ENCODE measurements around the gene PLPPR3. TPM values are rescaled to one million over a fixed set of nuclear protein-coding genes. Genes with fewer than 3 reads are reported as not detected.

Gene PLPPR3
- total RNA-seq, 2 donors from 2014 or later = not detected

GRCh38 chr19:813219-814151, 8.3 kb downstream of the PLPPR3 start:
- peak; percentile 10 for ATAC-seq
- DNase-seq = no peak
- intact Hi-C loops (cut with DNase I, micrococcal nuclease) = no loop called here

- intact Hi-C loops (cut with DNase I, micrococcal nuclease) = no loop called here
These were observed 9.0 kb downstream of the PLPPR3 start for GRCh38 chr19:812747-813218.

GRCh38 chr19:812049-812746, 9.6 kb downstream of the PLPPR3 start:
- DNase-seq (no peak), ATAC-seq (no peak)

More at GRCh38 chr19:812747-813218, 9.0 kb downstream of the PLPPR3 start:
- DNase-seq (no peak), ATAC-seq (no peak)

GRCh38 chr19:811506-812048, 10.2 kb downstream of the PLPPR3 start:
- intact Hi-C loops (cut with DNase I, micrococcal nuclease) = no loop called here
- no peak for DNase-seq
- no peak for ATAC-seq

More at GRCh38 chr19:812049-812746, 9.6 kb downstream of the PLPPR3 start:
- intact Hi-C loops (cut with DNase I, micrococcal nuclease) = no loop called here

GRCh38 chr19:810883-811489, 10.8 kb downstream of the PLPPR3 start:
- intact Hi-C loops (cut with DNase I, micrococcal nuclease) = no loop called here
- ATAC-seq (peak; percentile 5), DNase-seq (no peak)

- intact Hi-C loops (cut with DNase I, micrococcal nuclease) = no loop called here
These were observed 11.5 kb downstream of the PLPPR3 start for GRCh38 chr19:810077-810855.

GRCh38 chr19:808423-808775, 13.4 kb downstream of the PLPPR3 start:
- intact Hi-C loops (cut with DNase I, micrococcal nuclease) = no loop called here
- ATAC-seq (no peak), DNase-seq (no peak)

More at GRCh38 chr19:810077-810855, 11.5 kb downstream of the PLPPR3 start:
- DNase-seq (no peak), ATAC-seq (no peak)

GRCh38 chr19:807627-808422, 13.9 kb downstream of the PLPPR3 start:
- intact Hi-C loops (cut with DNase I, micrococcal nuclease) = no loop called here
- ATAC-seq = no peak
- DNase-seq = peak in 1 of 2 donors; percentile 17

GRCh38 chr19:806815-807421, 14.8 kb downstream of the PLPPR3 start:
- intact Hi-C loops (cut with DNase I, micrococcal nuclease) = no loop called here
- no peak for ATAC-seq
- peak in 1 of 2 donors; percentile 14 for DNase-seq

- no peak for DNase-seq
- intact Hi-C loops (cut with DNase I, micrococcal nuclease) = no loop called here
- ATAC-seq = no peak
These were observed 15.9 kb downstream of the PLPPR3 start for GRCh38 chr19:805600-806550.

- DNase-seq (no peak), ATAC-seq (no peak)
- intact Hi-C loops (cut with DNase I, micrococcal nuclease) = no loop called here
These were observed 16.6 kb downstream of the PLPPR3 start for GRCh38 chr19:805166-805551.

GRCh38 chr19:804419-805165, 17.2 kb downstream of the PLPPR3 start:
- intact Hi-C loops (cut with DNase I, micrococcal nuclease) = no loop called here
- ATAC-seq = no peak
- DNase-seq = no peak

GRCh38 chr19:803686-804418, 17.9 kb downstream of the PLPPR3 start:
- intact Hi-C loops (cut with DNase I, micrococcal nuclease) = no loop called here
- DNase-seq = no peak

GRCh38 chr19:803099-803561, 18.6 kb downstream of the PLPPR3 start:
- no peak for ATAC-seq
- intact Hi-C loops (cut with DNase I, micrococcal nuclease) = no loop called here
- peak in 1 of 2 donors; percentile 23 for DNase-seq

More at GRCh38 chr19:803686-804418, 17.9 kb downstream of the PLPPR3 start:
- ATAC-seq = no peak
